T47D (cell line): Measurements from ENCODE around the gene ERFL.
A peak's percentile ranks its signal among the peaks of the same experiment; 100 is the strongest.

ENCODE experiments used
- DNase-seq, 2 experiments: peaks; one replicate each; pipeline versions ENCODE4 v3.0.0 to v3.0.0-alpha.2; 2011 to 2012; ENCODE audit warnings: low read depth in 1 of 2, low spot score in 1 of 2
- JUND ChIP-seq: IDR thresholded peaks from 2 replicates; pipeline ENCODE4 v1.6.1; 2012; ENCODE audit warnings: low read depth
- in situ Hi-C: cut with HindIII; loops from 2 replicates; pipeline ENCODE4 v1.10.0; 2016; ENCODE audit warnings: low sequenced_read_pairs, low pct_unique_long_range_greater_than_20kb

Gene ERFL

GRCh38 chr19:41902594-41902993, 25.7 kb downstream of the ERFL start:
- in situ Hi-C loops = no loop called here
- DNase-seq = no peak
- no peak for TF ChIP-seq JUND

GRCh38 chr19:41901707-41902360, 26.4 kb downstream of the ERFL start:
- no peak for TF ChIP-seq JUND
- no peak for DNase-seq
- in situ Hi-C loops = no loop called here

GRCh38 chr19:41898235-41898634, 30.0 kb downstream of the ERFL start:
- in situ Hi-C loops = no loop called here
- TF ChIP-seq JUND = no peak

GRCh38 chr19:41897820-41898219, 30.4 kb downstream of the ERFL start:
- TF ChIP-seq JUND = no peak
- no peak for DNase-seq
- in situ Hi-C loops = no loop called here

More at GRCh38 chr19:41898235-41898634, 30.0 kb downstream of the ERFL start:
- no peak for DNase-seq

- in situ Hi-C loops = no loop called here
- DNase-seq = no peak
- no peak for TF ChIP-seq JUND
These were observed 31.1 kb downstream of the ERFL start for GRCh38 chr19:41897181-41897580.

- no peak for TF ChIP-seq JUND
- in situ Hi-C loops = no loop called here
- DNase-seq = no peak
These were observed 31.7 kb downstream of the ERFL start for GRCh38 chr19:41896581-41896942.

GRCh38 chr19:41895745-41896580, 32.3 kb downstream of the ERFL start:
- DNase-seq = no peak
- in situ Hi-C loops = no loop called here
- TF ChIP-seq JUND = no peak

- in situ Hi-C loops = no loop called here
- TF ChIP-seq JUND = no peak
- no peak for DNase-seq
These were observed 33.9 kb downstream of the ERFL start for GRCh38 chr19:41894350-41894749.

- DNase-seq = peak in 1 of 2 experiments; percentile 47
- no peak for TF ChIP-seq JUND
- in situ Hi-C loops = no loop called here
These were observed 34.4 kb downstream of the ERFL start for GRCh38 chr19:41893899-41894298.

- DNase-seq = no peak
- in situ Hi-C loops = no loop called here
- TF ChIP-seq JUND = no peak
These were observed 35.9 kb downstream of the ERFL start for GRCh38 chr19:41892173-41892902.

GRCh38 chr19:41890936-41891335, 37.3 kb downstream of the ERFL start:
- DNase-seq = no peak
- no peak for TF ChIP-seq JUND
- in situ Hi-C loops = no loop called here

GRCh38 chr19:41889896-41890295, 38.4 kb downstream of the ERFL start:
- in situ Hi-C loops = no loop called here
- no peak for TF ChIP-seq JUND
- no peak for DNase-seq

GRCh38 chr19:41888926-41889325, 39.3 kb downstream of the ERFL start:
- TF ChIP-seq JUND = no peak
- in situ Hi-C loops = no loop called here
- no peak for DNase-seq
